D341Med (cell line): ENCODE measurements around the gene TBL3.

Source experiments
- DNase-seq: peaks from one replicate; pipeline ENCODE4 v3.0.0; 2012; ENCODE audit warnings: low spot score

TBL3 gene

GRCh38 chr16:1964506-1965395 is 7.1 kb upstream of the TBL3 start, which contains the start of gene RPS2:
Gene RPS2 (minus strand): TSS chr16:1964826. CDS start chr16:1964625, 201 bp downstream.
- DNase-seq, result peak; percentile 98

- DNase-seq, result no peak
Observed at GRCh38 chr16:1965396-1966001, 6.4 kb upstream of the TBL3 start.

- no peak for DNase-seq
Observed at GRCh38 chr16:1966460-1966859, 5.4 kb upstream of the TBL3 start, which contains the start of gene RNF151. Gene RNF151 (plus strand): TSS chr16:1966856. CDS start chr16:1966882, 26 bp downstream.

- DNase-seq, result no peak
Observed at GRCh38 chr16:1968146-1968953, 3.5 kb upstream of the TBL3 start.

GRCh38 chr16:1972490-1972877 is 631 bp downstream of the TBL3 start:
- no peak for DNase-seq

GRCh38 chr16:1973461-1974156 is 1.8 kb downstream of the TBL3 start:
- DNase-seq, result no peak

GRCh38 chr16:1974157-1975070 is 2.6 kb downstream of the TBL3 start:
- DNase-seq, result no peak

- no peak for DNase-seq
Observed at GRCh38 chr16:1975432-1976215, 3.8 kb downstream of the TBL3 start.

GRCh38 chr16:1976216-1976520 is 4.3 kb downstream of the TBL3 start:
- no peak for DNase-seq

GRCh38 chr16:1976951-1977874 is 5.4 kb downstream of the TBL3 start:
- no peak for DNase-seq

GRCh38 chr16:1977875-1978268 is 6.0 kb downstream of the TBL3 start:
- DNase-seq, result no peak

GRCh38 chr16:1978476-1979120 is 6.7 kb downstream of the TBL3 start:
- no peak for DNase-seq

- no peak for DNase-seq
Observed at GRCh38 chr16:1979271-1980029, 7.6 kb downstream of the TBL3 start.

- no peak for DNase-seq
Observed at GRCh38 chr16:1980030-1980769, 8.3 kb downstream of the TBL3 start.

- no peak for DNase-seq
Observed at GRCh38 chr16:1980770-1981087, 8.9 kb downstream of the TBL3 start.

- no peak for DNase-seq
Observed at GRCh38 chr16:1981398-1981836, 9.6 kb downstream of the TBL3 start, which contains the start of gene NOXO1. Gene NOXO1 (minus strand): TSS chr16:1981469. CDS start chr16:1981179, 290 bp downstream.

GRCh38 chr16:1982013-1982433 is 10.2 kb downstream of the TBL3 start:
- DNase-seq, result no peak
